ENCODE results near the gene SNTB2. TPM values are rescaled to one million over a fixed set of nuclear protein-coding genes. Genes with fewer than 3 reads are reported as not detected.

SNTB2 gene
- total and polyA plus RNA-seq, 2 donors (not counting 3 experiments of a cell fraction or from before 2014, with no cell fraction given): 24.9 to 73.7 TPM

GRCh38 chr16:69143116-69143515 is 43.8 kb upstream of the SNTB2 start:
- no peak overlapping the region for H3K27ac ChIP-seq (ENCODE audit: insufficient read depth, low read depth, low read length)
- peaks cover 19 to 25% of the 10 kb centered on the region in 2 experiments for H3K36me3 ChIP-seq (ENCODE audit: control insufficient read depth in 2 of 2, extremely low read depth in 1 of 2, insufficient read depth in 2 of 2, low read length in 2 of 2)
- DNase-seq (ENCODE audit: low read depth, low spot score) (no peak), FAIRE-seq (no peak)
- H2AFZ ChIP-seq (ENCODE audit: low read depth, low read length): no peak overlapping the region
- CTCF ChIA-PET: no interaction called here
- POLR2A ChIA-PET: no interaction called here
- H3K9me1 ChIP-seq (replicated peaks; ENCODE audit: control insufficient read depth, extremely low read depth, insufficient read depth, low read length): no peaks in the 10 kb centered on the region
- no peak overlapping the region for H3K4me3 ChIP-seq (replicated peaks in 1 of 3; ENCODE audit: insufficient read depth in 1 of 3, low read depth in 1 of 3, low read length in 3 of 3)
- intact Hi-C loops (cut with micrococcal nuclease): no loop called here
- H3K4me2 ChIP-seq (ENCODE audit: insufficient read depth, low read length): no peak overlapping the region
- H4K20me1 ChIP-seq (replicated peaks; ENCODE audit: control insufficient read depth, extremely low read depth, insufficient read depth, low read length): no peaks in the 10 kb centered on the region
- dilution Hi-C loops (cut with MboI; ENCODE audit: extremely low pct_ligation_motif_present, low sequenced_read_pairs): no loop called here
- H3K9ac ChIP-seq (replicated peaks; ENCODE audit: extremely low read depth, insufficient read depth, low read length): no peak overlapping the region
- H3K9me3 ChIP-seq (replicated peaks; ENCODE audit: control insufficient read depth, insufficient read depth, low read length): no peaks in the 10 kb centered on the region
- TF ChIP-seq MYC (IDR thresholded peaks at IDR 0.05; ENCODE audit: low read depth, low read length) (no peak), MAX (IDR thresholded peaks at IDR 0.05; ENCODE audit: insufficient read depth, insufficient read length) (no peak), JUN (IDR thresholded peaks at IDR 0.05; ENCODE audit: borderline replicate concordance, insufficient read depth, insufficient read length, low read depth) (no peak), FOS (IDR thresholded peaks at IDR 0.05; ENCODE audit: borderline replicate concordance, insufficient read depth, low read length) (no peak), EZH2 (IDR thresholded peaks at IDR 0.05; ENCODE audit: borderline replicate concordance, low read depth, low read length, severe bottlenecking) (no peak), GATA2 (IDR thresholded peaks at IDR 0.05; ENCODE audit: insufficient read depth, insufficient read length, low read depth, low read length) (no peak), POLR2A (IDR thresholded peaks at IDR 0.05; ENCODE audit: low read depth, low read length) (no peak), POLR2AphosphoS5 (IDR thresholded peaks at IDR 0.05; ENCODE audit: insufficient read depth, low read depth, low read length) (no peak)
- TF ChIP-seq, protein P1, sequence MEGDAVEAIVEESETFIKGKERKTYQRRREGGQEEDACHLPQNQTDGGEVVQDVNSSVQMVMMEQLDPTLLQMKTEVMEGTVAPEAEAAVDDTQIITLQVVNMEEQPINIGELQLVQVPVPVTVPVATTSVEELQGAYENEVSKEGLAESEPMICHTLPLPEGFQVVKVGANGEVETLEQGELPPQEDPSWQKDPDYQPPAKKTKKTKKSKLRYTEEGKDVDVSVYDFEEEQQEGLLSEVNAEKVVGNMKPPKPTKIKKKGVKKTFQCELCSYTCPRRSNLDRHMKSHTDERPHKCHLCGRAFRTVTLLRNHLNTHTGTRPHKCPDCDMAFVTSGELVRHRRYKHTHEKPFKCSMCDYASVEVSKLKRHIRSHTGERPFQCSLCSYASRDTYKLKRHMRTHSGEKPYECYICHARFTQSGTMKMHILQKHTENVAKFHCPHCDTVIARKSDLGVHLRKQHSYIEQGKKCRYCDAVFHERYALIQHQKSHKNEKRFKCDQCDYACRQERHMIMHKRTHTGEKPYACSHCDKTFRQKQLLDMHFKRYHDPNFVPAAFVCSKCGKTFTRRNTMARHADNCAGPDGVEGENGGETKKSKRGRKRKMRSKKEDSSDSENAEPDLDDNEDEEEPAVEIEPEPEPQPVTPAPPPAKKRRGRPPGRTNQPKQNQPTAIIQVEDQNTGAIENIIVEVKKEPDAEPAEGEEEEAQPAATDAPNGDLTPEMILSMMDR (IDR thresholded peaks at IDR 0.05; ENCODE audit: extremely low read depth in 1 of 2, insufficient read depth in 1 of 2, low read depth in 1 of 2, low read length in 2 of 2): no peak
- peaks cover 8% of the 10 kb centered on the region for H3K79me2 ChIP-seq (ENCODE audit: control insufficient read depth, insufficient read depth, low read length)
- no TSS peak for BruUV-seq (replicated peaks)
- no peaks in the 10 kb centered on the region for H3K27me3 ChIP-seq (ENCODE audit: control insufficient read depth in 2 of 2, insufficient read depth in 2 of 2, low read length in 2 of 2)
- no peaks in the 10 kb centered on the region for H3K4me1 ChIP-seq (ENCODE audit: control insufficient read depth, extremely low read depth, insufficient read depth, low read length)

Measured in endothelial cell of umbilical vein (primary cell).